NCI-H524 (cell line): Measurements from ENCODE around the gene SHANK3.
"Not testable (repeated sequence)": the region's sequence is repeated elsewhere in the genome, so short reads cannot be mapped to it uniquely, and the experiment has no call there.

Source experiments
- DNase-seq, 2 experiments: peaks; one replicate each; lab custom pipeline; 2025; lab: John Stamatoyannopoulos, UW

SHANK3 gene

DNA sequence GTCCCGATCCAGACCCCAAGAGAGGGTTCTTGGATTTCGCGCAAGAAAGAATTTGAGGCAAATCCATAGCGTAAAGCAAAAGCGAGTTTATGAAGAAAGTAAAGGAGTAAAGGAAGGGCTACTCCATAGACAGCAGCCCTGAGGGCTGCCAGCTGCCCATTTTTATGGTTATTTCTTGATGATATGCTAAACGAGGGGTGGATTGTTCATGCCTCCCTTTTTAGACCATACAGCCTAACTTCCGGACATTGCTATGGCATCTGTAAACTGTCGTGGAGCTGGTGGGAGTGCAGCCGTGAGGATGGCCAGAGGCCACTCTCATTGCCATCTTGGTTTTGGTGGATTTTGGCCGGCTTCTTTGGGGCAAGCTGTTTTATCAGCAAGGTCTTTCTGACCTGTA, 19.4 kb upstream of the SHANK3 start:
- DNase-seq = no peak

DNA sequence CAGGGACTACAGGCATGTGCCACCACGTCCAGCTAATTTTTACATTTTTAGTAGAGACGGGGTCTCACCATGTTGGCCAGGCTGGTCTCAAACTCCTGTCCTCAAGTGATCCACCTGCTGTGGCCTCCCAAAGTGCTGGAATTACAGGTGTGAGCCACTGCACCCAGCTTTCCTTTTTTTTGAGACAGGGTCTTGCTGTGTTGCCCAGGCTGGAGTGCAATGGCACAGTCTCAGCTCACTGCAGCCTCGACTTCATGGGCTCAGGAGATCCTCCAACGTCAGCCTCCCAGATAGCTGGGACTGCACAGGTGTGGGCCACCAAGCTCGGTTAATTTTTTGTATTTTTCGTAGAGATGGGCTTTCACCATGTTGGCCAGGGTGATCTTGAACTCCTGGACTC, 18.0 kb upstream of the SHANK3 start:
- DNase-seq = not testable (repeated sequence)

DNA sequence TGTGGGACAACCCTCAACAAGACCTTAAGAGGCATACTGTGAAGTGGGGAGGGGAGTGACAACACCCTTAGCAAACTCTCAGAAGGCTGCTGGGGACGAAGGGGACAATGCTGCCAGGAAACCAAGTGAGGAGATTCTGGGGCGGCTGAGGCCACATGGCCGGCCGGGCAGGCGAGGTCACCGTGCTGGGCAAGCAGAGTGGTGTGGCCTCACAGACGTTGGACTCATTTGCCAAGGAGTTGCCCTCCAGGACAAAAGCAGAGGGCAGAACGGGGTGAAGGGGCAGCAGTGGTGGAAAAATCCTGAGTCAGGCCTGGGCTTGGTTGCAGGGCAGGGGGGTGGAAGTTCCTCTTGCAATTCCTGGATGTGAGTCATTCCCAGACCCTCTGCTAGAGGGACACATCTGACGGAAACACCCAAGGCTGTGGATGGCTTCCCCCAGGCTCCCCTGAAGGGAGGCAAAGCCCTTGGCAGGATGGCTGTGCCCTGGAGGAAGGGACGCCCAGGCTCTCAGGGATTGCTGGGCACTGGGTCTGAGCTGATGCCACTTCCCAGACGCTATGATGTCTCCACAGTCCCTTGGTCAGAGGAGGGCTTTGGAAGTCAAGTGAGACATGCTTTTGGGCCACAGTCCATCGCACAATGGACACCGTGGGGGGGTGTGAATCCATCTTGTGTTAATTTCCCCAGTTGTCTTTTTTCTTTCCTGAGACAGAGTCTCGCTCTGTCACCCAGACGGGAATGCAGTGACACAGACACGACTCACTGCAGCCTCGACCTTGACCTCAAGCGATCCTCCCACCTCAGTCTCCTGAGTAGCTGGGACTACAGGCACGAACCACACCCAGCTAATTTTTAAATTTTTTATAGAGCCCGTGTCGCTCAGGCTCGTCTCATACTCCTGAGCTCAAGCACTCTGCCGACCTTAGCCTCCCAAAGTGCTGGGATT, 16.2 kb upstream of the SHANK3 start:
- no peak for DNase-seq

DNA sequence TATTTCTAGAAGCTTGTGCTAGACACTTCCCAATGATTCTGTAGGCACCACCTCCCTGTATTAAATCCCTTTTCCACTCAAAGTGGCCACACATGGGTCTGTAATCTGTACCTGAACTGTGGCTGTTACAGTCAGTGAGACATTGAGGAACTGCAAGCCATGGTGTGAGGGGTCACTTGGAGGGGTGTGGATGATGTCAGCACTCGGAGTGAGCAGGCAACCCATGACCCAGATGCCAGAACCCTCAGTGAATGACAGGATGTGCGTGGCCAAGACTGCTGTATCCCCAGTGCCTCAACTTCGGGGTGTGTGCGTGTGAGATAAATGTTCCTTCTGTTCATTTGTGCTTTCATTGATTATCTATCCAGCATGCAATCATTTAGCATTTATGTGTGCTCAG, 14.7 kb upstream of the SHANK3 start:
- DNase-seq = no peak

DNA sequence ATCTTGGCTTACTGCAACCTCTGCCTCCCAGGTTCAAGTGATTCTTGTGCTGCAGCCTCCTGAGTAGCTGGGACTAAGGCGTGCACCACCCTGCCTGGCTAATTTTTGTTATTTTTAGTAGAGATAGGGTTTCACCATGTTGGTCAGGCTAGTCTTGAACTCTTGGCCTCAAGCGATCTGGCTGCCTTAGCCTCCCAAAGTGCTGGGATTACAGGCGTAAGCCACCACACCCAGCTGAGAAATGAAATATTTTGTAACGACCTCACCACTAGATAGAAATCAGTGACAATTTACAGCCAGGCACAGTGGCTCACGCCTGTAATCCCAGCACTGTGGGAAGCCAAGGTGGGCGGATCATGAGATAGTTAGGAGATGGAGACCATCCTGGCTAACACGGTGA, 12.9 kb upstream of the SHANK3 start:
- not testable (repeated sequence) for DNase-seq

DNA sequence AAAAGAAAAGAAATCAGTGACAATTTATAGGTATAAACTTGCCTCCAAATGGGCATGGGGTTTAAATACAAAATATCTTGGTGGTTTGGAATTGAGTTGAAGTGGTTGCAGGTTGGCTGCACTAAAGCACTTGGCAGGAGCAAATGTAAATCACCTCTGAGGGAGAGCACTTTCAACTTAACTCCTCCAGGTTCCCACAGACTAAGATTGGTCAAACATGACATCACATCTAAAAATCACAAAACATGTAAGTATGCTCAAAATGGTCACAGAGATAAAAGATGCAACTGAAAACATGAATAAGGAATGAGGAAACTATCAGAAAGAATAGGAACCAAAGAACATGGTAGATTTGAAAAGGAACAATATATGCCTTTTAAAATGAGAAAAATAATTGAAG, 12.3 kb upstream of the SHANK3 start:
- DNase-seq = no peak

DNA sequence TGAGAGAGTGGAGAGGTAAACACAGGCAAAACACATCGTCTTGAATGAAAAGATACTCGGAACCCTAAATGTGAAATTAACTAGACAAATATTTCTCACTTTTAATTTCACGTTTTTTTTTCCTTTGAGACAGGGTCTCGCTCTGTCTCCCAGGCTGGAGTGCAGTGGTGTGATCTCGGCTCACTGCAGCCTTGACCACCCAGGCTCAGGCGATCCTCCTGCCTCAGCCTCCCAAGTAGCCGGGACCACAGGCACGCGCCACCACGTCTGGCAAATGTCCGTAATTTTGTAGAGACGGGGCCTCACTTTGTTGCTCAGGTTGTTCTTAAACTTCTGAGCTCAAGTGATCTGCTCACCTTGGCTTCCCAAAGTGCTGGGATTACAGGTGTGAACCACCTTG, 7.4 kb upstream of the SHANK3 start:
- DNase-seq = no peak

DNA sequence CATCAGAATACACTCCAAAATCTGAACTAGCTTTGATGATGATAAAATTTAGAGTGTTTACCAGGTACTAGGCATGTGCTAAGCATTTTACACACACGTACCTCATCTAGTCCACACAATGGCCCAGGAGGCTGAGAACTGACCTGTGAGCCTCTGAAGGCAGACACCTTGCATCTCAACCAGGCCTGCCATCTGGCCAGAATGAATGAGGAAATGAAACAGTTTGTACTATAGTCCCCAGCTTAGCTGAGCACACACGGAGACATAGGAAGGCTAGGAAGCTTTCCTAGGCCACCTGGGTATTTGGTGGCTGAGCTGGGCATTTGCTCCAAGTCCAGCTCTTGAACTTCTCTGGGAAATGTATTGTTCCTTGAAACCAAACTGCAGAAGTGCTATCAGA, 6.9 kb upstream of the SHANK3 start:
- DNase-seq = no peak

DNA sequence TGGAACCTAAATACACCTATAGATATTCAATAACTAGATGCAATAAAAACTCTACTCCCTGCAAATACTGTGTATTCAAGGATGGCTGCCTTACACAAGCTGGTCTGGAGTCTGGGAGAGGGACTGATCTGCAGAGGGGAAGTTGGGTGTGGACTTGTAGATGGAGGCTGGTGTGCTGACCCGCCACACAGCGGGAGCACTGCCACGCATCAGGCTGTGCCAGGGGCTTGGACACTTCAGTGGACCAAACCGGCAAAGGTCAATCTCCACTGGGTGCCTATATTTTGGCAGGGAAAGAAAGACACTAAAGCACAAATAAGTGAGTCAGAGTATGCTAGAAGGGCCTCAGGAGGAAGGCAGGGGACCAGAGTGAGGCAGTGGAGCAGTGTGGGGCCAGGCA, 2.1 kb upstream of the SHANK3 start:
- no peak for DNase-seq

DNA sequence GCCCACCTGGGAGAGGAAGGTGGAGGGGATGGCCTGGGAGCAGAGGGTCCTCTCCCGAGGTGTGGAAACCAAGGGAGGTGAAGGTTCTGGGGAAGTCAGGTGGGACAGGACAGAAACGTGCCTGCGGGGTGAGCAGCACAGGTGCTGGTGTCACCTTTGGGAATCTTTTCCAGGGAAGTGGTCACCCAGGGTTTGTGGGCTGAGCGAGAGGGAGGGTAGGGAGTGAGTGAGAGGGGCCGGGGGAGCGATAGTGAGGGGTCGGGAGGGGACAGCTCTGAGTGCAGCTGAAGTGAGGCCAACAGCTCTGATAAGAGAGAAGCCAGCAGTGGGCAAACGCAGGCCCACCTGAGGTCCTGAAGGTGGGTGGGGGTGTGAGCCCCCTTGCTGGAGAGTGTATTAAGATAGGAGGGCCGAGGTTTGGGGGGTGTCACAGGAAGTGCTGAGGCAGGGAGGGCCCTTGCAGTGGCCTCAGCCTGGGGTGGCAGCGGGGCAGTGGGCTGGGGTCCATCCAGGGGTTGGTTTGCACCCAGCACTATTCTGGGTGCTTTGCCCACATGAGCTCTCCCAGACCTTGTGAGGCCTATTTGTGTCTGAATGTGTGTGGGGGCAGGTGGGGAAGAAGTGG, 1.6 kb upstream of the SHANK3 start:
- no peak for DNase-seq

DNA sequence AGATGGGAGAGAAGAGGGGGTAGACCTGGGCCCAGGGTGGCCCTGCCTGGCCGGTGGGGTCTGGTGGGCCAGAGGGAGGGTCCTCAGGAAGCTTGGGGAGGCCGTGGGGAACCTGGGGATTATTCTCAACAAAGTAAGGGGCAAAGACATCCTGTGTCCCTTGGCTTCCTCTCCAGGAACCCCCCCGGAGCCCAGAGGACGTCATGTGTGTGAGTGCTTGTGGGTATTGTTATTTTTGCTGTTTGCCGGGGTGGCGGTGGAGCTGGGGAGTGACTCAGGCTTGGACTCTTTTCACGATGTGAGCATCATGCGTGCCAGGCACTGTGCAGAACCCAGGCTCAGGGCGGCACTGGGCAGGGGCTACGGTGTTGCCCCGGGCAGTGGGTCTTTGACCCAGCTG, 982 bp upstream of the SHANK3 start:
- DNase-seq = no peak

DNA sequence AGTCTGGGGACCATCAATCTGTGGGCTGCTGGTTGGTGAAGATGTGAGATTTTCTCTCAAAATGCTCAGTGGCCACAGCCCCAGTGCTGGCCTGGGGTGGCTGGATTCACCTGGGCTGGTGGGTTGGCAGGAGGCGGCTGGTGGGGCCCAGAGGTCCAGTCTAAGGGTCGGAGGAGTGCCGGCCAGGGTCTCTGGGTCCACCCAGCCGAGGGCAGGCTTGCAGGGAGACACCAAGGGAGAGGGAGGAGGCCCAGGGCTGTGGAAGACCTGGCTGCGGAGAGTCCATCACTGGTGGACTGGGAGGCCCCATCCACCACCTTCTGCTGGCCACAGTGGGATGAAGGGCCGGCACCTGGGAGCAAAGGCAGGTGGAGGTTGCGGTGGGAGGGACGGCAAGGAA, 582 bp upstream of the SHANK3 start:
- DNase-seq = no peak

DNA sequence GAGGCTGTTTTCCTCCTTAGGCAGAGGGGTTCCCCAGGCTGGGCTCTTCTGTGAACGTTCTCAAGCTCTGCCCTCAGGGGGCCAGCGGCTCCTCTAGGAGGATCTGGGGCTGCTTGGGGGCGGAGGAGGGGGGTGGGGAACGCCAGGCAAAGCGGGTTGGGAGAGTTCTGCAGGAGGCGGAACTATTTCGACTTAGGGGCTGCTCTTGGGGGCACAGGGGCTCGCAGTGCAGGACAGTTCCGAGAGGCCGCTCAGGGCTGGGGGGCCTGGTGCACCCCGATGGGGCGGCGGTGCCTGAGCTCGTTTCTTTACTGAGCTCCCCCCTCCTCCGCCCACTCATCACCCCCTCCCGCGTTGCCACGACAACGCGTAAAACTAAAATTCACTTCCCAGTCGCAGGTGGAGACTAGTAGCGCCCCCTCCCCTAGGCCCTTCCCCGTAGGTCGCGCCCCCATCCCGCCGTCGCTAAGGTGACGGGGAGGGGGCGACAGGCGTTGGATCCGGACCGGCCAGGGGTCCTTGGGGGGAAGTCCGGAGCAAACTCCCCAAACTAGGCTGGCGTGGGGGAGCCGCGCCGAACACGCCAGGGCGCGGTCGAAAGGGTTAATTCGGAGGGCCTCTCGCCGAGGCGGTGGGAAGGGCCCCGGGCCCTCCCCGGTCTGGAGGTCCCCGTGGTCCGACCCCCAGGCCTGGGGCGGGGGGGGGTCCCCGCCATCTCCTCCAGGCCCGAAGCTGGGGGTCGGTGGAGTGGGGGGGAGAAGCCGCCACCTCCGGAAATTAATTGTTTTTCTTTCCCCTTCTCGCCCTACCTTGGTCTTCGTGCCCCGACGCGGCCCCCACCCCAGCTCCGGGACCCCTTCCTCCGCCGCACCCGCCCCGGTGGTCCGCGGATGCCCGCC, 857 bp downstream of the SHANK3 start:
- DNase-seq = no peak

DNA sequence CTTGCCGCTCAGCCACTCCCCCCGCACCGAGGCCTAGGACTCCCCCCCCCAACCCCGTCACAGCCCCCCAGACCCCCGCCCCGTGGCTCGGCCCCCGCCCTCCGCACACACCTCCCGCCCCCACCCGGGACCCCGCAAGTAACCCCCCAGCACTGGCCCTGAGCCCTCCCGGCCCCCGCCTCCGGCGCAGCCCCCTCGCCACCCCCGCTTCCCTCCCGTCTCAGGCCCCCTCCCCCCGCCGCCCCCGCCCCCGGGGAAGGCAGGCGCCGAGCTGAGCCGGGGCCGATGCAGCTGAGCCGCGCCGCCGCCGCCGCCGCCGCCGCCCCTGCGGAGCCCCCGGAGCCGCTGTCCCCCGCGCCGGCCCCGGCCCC, 1.5 kb downstream of the SHANK3 start:
- no peak for DNase-seq

DNA sequence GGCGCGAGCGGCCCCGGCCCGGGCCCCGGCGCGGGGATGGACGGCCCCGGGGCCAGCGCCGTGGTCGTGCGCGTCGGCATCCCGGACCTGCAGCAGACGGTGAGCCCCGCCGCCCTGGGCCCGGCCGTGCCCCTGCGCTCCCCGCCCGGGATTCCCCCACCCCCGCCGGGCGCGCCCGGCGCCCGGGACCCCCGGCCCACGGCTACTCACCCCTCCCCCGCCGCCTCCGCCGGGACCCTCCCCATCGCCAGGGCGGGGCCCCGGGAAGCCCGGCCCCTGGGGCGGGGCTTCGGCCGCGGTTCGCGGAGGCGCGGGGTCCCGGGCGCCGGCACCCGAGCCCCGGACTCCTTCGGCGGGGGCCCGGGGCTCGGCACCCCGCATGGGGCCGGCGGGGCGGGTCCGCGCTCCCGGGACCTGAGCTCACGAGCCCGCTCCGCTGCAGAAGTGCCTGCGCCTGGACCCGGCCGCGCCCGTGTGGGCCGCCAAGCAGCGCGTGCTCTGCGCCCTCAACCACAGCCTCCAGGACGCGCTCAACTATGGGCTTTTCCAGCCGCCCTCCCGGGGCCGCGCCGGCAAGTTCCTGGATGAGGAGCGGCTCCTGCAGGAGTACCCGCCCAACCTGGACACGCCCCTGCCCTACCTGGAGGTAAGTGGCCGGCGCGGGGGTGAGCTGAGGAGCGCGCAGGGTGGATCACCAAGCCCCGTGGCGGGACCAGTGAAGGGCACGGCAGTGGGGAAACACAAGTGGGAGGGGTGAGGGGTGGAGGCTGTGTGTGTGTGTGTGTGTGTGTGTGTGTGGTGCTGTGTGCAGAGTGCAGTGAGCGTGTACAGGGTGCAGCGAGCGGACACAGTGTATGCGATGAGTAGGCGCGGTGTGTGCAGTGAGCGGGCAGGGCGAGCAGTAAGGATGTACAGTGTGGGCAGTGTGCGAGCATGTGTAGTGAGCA, 2.3 kb downstream of the SHANK3 start:
- peak in 1 of 2 experiments; percentile 35 for DNase-seq

DNA sequence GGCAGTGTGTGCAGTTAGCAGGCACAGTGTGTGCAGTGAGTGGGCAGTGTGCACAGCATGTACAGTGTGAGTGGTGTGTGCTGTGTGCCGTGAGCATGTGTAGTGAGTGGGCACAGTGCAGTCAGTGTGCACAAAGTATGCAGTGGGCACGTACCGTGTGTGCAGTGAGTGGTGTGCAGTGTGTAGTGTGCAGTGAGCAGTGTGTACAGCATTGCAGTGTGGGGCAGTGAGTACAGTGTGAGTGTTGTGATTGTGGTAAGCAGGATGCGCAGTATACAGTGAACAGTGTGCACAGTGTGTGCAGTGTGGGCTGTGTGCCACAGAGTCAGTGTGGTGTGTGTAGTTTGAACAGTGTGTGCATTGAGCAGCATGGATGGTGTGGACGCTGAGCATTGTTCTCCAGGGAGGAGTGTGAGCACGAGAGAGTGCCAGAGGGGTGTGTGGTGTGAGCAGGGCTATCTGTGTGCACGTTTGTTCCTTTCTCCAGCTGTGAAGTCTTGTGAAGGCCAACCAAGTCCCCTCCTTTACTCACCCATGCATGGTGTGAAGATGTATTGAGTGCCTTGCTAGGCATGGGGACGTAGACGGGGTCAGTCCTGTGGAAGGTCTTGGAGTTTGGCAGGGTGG, 3.0 kb downstream of the SHANK3 start:
- no peak for DNase-seq

DNA sequence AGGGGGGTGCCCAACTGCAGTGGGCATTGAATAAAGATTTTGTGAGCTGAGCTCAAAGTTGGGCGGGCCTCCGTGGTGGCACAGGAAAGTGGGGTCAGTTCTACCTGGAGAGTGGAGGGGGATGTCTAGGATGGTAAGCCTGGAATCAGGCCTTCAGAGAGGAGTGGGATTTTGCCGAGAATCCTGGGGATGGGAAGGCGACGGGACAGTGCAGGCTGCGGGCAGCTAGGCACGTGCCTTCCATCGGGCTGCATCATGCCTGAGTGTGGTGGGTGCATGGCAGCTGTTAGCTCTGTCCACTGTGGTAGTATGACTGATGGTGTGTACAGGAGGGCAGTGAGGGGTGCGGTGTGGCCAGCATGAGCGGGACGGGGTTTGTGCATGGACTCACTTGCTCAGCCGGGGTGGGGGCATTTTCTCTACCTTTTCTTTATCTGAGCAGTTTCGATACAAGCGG, 3.6 kb downstream of the SHANK3 start:
- no peak for DNase-seq

DNA sequence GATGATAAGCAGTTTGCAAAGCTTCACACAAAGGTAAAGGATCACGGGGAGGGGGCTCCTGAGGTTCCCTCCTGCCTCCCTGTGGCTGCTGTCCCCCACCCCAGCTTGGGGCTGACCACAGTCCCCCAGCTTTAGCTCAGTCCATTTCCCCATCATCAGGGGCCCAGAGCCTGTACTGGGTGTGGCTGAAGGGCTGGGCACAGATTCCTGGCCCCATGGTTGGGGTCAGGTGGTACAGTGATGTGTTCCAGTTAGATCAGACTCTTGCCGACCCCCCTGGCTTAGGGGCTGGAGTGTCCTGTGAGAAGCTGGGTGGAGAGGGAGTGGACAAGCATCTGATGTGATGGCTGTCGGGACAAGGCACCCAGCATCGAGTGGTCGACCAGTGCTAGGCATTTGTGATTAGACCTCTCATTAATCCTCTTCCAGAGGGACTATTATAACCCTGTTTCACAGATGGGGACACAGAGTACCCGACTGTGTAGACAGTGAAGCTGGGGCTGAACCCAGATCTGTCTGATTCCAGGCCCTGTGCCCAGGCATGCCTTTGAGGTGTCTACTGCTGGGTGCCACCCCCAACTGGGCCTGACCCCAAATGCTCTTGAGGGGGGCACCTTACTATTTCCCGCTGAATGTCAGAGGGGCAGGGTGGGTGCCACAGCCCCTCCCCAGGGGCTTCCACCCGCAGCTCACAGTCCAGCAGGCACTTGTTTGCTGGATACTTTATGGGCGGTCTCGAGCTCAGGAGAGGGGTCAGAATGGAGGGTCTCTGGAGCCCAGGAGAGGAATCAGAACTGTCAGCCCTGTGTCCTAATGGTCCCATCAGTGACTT, 4.3 kb downstream of the SHANK3 start:
- DNase-seq = no peak

DNA sequence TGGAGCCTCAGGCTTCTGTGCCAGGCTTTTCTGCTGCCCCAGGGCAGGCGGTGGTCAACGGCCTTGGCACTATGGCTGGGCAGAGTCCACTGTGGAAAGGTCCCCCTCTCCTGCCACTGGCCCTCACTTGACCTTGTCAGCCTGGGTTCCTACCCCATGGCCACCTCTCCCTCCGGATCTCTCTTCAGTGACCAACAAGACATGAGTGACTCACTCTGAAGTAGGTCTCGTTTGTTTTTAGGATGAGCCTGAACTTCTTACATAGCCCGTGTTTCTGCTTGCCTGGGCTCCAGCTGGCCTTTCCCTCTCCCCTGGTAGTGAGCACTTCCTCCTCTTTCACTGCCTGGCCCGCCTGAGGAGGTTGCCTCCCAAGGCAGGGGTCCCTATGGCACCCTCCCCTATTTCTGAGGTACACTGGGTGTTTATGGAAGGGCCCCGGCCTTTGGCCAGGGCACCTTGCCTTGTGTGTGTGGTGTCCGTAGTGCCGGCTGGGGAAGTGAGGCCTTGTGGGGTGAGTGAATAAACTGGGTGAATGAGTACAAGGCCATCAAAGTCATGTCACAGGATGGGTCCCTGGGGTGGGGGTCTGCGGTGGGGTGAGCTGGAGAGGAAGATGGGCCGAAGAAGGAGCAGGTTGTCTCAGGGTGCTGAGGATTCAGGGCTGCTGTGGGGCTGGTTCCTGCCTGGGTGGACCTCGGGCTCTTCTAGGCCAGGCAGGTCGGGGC, 5.0 kb downstream of the SHANK3 start:
- no peak for DNase-seq
